Bronchial epithelial cell (primary cell): Measurements from ENCODE around the gene CLCNKA. TPM values are rescaled to one million over a fixed set of nuclear protein-coding genes. Genes with fewer than 3 reads are reported as not detected.

Source experiments
- DNase-seq: peaks from one replicate; pipeline ENCODE4 v3.0.0-alpha.2; 2010; ENCODE audit warnings: low read depth
- FAIRE-seq: peaks from 2 replicates; lab custom pipeline; 2011; peaks lifted over from hg19 to GRCh38; lab: Jason Lieb, UNC
- H3K27me3 ChIP-seq: 2 replicates; pipeline ENCODE4 v1.5.1; 2011; ENCODE audit warnings: low read length; ENCODE audit not compliant: control insufficient read depth, insufficient read depth
- H3K36me3 ChIP-seq: 2 replicates; pipeline ENCODE4 v1.5.1; 2011; ENCODE audit warnings: low read length; ENCODE audit not compliant: control insufficient read depth, insufficient read depth
- H3K4me3 ChIP-seq: 2 replicates; pipeline ENCODE4 v1.5.1; 2011; ENCODE audit warnings: mild to moderate bottlenecking, low read depth, low read length, control low read depth
- CTCF ChIP-seq: IDR thresholded peaks from 2 replicates; pipeline ENCODE4 v1.5.1; 2011; ENCODE audit warnings: mild to moderate bottlenecking, moderate library complexity, low read length, control low read depth, inconsistent platforms; ENCODE audit not compliant: insufficient read depth, severe bottlenecking
- total RNA-seq: library from RNA; depleted of rRNA; stranded (reverse); fragments of >200 nt; gene quantifications from 2 replicates; pipeline ENCODE4 v1.2.1, GENCODE V29; 2014

The CLCNKA gene
- total RNA-seq, 1 donor from 2014 or later: not detected

- FAIRE-seq (no peak), DNase-seq (no peak)
- Histone ChIP-seq H3K27me3 (peaks cover 2% of the 10 kb centered on the region), H3K36me3 (no peaks in the 10 kb centered on the region), H3K4me3 (no peak overlapping the region)
- TF ChIP-seq CTCF: no peak
Observed at GRCh38 chr1:15993666-15994065, 28.2 kb upstream of the CLCNKA start.

GRCh38 chr1:15994081-15994480 lies 27.8 kb upstream of the CLCNKA start:
- Histone ChIP-seq H3K4me3 (no peak overlapping the region), H3K36me3 (no peaks in the 10 kb centered on the region), H3K27me3 (no peaks in the 10 kb centered on the region)
- no peak for TF ChIP-seq CTCF
- no peak for FAIRE-seq
- no peak for DNase-seq

- no peak overlapping the region for H3K4me3 ChIP-seq
- H3K36me3 ChIP-seq: no peaks in the 10 kb centered on the region
- FAIRE-seq (no peak), DNase-seq (peak; percentile 41)
- no peaks in the 10 kb centered on the region for H3K27me3 ChIP-seq
- TF ChIP-seq CTCF: peak; percentile 92
Observed at GRCh38 chr1:15994590-15995351, 27.1 kb upstream of the CLCNKA start.

GRCh38 chr1:15997076-15997585 lies 24.7 kb upstream of the CLCNKA start:
- FAIRE-seq (no peak), DNase-seq (no peak)
- H3K36me3 ChIP-seq: no peaks in the 10 kb centered on the region
- no peak for TF ChIP-seq CTCF
- no peak overlapping the region for H3K4me3 ChIP-seq
- H3K27me3 ChIP-seq: no peaks in the 10 kb centered on the region

GRCh38 chr1:15997637-15998280 lies 24.1 kb upstream of the CLCNKA start:
- Histone ChIP-seq H3K36me3 (no peaks in the 10 kb centered on the region), H3K4me3 (no peak overlapping the region), H3K27me3 (no peaks in the 10 kb centered on the region)
- no peak for TF ChIP-seq CTCF
- DNase-seq: no peak
- no peak for FAIRE-seq
